Measurements from ENCODE around the gene NALF2. TPM values are rescaled to one million over a fixed set of nuclear protein-coding genes. Genes with fewer than 3 reads are reported as not detected.

The NALF2 gene
- polyA plus RNA-seq, 3 donors = not detected

- Histone ChIP-seq H3K4me2 (replicated peaks; ENCODE audit: extremely low read depth, low read length, poor library complexity, severe bottlenecking) (no peak overlapping the region), H3K9me3 (replicated peaks in 1 of 2; ENCODE audit: control insufficient read depth in 1 of 2, insufficient read depth in 1 of 2, low read length in 2 of 2) (no peaks in the 10 kb centered on the region), H3K27ac (ENCODE audit: low read depth in 1 of 2, low read length in 2 of 2) (no peak overlapping the region), H3K79me2 (ENCODE audit: insufficient read depth, low read length) (no peaks in the 10 kb centered on the region), H2AFZ (ENCODE audit: insufficient read depth, low read depth, low read length, poor library complexity, severe bottlenecking) (no peak overlapping the region), H3K9ac (ENCODE audit: insufficient read depth, low read length, poor library complexity, severe bottlenecking) (no peak overlapping the region), H3K4me3 (replicated peaks in 1 of 3; ENCODE audit: low read depth in 2 of 3, low read length in 3 of 3) (no peak overlapping the region), H4K20me1 (ENCODE audit: insufficient read depth, low read length) (no peaks in the 10 kb centered on the region), H3K4me1 (ENCODE audit: control insufficient read depth in 1 of 2, insufficient read depth in 2 of 2, low read length in 2 of 2) (no peaks in the 10 kb centered on the region), H3K27me3 (ENCODE audit: control insufficient read depth in 2 of 2, insufficient read depth in 2 of 2, low read length in 2 of 2) (peaks cover 0 to 11% of the 10 kb centered on the region in 2 donors), H3K36me3 (replicated peaks in 1 of 2; ENCODE audit: control insufficient read depth in 1 of 2, insufficient read depth in 2 of 2, low read length in 2 of 2) (no peaks in the 10 kb centered on the region)
- intact Hi-C loops (cut with micrococcal nuclease) = no loop called here
- Mint-ChIP-seq H3K4me1 (no peaks in the 10 kb centered on the region), H3K27ac (no peak overlapping the region), H3K4me3 (no peak overlapping the region), H3K36me3 (no peaks in the 10 kb centered on the region), H3K27me3 (ENCODE audit: low read depth in 3 of 3) (peaks cover 8 to 20% (median 18%) of the 10 kb centered on the region in 3 donors), H3K9me3 (peaks cover 0 to 2% (median 0%) of the 10 kb centered on the region in 7 donors)
- no peak for DNase-seq
- 86% methylated on average over 2 of the region's 3 CpGs for WGBS (ENCODE audit: insufficient coverage)
- no peak for TF ChIP-seq CTCF (IDR thresholded peaks at IDR 0.05)
Measured at GRCh38 chrX:69510914-69511513, 6.9 kb downstream of the NALF2 start.

DNA sequence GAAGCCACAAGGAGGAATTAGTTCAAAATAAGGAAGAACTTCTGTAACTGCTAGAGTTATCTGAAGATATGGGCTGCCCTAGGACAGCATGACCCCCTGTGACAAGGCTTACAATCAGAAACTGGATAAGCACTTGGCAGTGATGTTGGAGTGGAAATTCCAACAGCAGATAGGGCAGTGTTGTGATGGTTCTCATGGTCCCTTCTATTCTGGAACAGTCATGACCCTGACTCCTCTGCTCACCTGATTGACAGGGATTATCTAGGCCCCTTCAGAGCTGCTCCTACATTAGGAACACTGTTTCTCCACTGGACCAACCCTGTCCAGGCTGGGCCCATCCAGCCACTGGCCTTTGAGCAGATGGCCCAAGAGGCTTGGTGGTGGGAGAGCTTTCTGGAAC is 17.9 kb downstream of the NALF2 start:
- Histone ChIP-seq H3K27me3 (ENCODE audit: control insufficient read depth in 2 of 2, insufficient read depth in 2 of 2, low read length in 2 of 2) (no peaks in the 10 kb centered on the region), H3K79me2 (ENCODE audit: insufficient read depth, low read length) (no peaks in the 10 kb centered on the region), H3K9me3 (replicated peaks in 1 of 2; ENCODE audit: control insufficient read depth in 1 of 2, insufficient read depth in 1 of 2, low read length in 2 of 2) (no peaks in the 10 kb centered on the region), H3K36me3 (replicated peaks in 1 of 2; ENCODE audit: control insufficient read depth in 1 of 2, insufficient read depth in 2 of 2, low read length in 2 of 2) (no peaks in the 10 kb centered on the region), H4K20me1 (ENCODE audit: insufficient read depth, low read length) (no peaks in the 10 kb centered on the region), H2AFZ (ENCODE audit: insufficient read depth, low read depth, low read length, poor library complexity, severe bottlenecking) (no peak overlapping the region), H3K4me1 (ENCODE audit: control insufficient read depth in 1 of 2, insufficient read depth in 2 of 2, low read length in 2 of 2) (no peaks in the 10 kb centered on the region), H3K9ac (ENCODE audit: insufficient read depth, low read length, poor library complexity, severe bottlenecking) (no peak overlapping the region), H3K4me3 (replicated peaks in 1 of 3; ENCODE audit: low read depth in 2 of 3, low read length in 3 of 3) (no peak overlapping the region), H3K27ac (ENCODE audit: low read depth in 1 of 2, low read length in 2 of 2) (no peak overlapping the region), H3K4me2 (replicated peaks; ENCODE audit: extremely low read depth, low read length, poor library complexity, severe bottlenecking) (no peak overlapping the region)
- peaks cover 0 to 12% (median 2%) of the 10 kb centered on the region in 3 donors for H3K27me3 Mint-ChIP-seq (ENCODE audit: low read depth in 3 of 3)
- no peak for TF ChIP-seq CTCF (IDR thresholded peaks at IDR 0.05)
- no peaks in the 10 kb centered on the region for H3K4me1 Mint-ChIP-seq
- intact Hi-C loops (cut with micrococcal nuclease) = no loop called here
- H3K4me3 Mint-ChIP-seq = no peak overlapping the region
- no peak overlapping the region for H3K27ac Mint-ChIP-seq
- H3K9me3 Mint-ChIP-seq = peaks cover 0 to 3% (median 0%) of the 10 kb centered on the region in 7 donors
- no peak for DNase-seq
- no peaks in the 10 kb centered on the region for H3K36me3 Mint-ChIP-seq
